ENCODE results near the gene MBD3L2B.
"Not testable (repeated sequence)": the region's sequence is repeated elsewhere in the genome, so short reads cannot be mapped to it uniquely, and the experiment has no call there.

MBD3L2B gene

DNA sequence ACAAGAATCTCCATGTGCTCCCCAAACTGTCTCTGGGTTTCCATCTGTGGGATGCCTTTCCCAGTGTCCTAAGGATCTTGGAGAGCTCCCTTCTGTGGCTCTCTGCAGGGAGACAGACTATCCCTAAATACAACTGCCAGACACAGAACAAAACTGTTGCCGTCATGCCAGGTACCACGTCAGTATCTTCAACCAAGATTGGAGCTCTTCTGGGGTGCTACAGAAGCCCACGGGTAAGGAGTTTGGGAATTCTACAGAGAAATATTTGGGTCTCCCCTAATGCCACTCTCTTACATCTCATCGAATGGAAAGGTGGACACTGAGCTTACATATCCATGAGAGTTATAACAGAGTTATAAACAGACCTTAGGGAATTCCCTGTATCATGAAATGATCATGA lies 42.1 kb upstream of the MBD3L2B start:
- DNase-seq (ENCODE audit: low read depth): no peak
- H3K4me3 ChIP-seq (ENCODE audit: low read length): no peak overlapping the region
- TF ChIP-seq, protein P1, sequence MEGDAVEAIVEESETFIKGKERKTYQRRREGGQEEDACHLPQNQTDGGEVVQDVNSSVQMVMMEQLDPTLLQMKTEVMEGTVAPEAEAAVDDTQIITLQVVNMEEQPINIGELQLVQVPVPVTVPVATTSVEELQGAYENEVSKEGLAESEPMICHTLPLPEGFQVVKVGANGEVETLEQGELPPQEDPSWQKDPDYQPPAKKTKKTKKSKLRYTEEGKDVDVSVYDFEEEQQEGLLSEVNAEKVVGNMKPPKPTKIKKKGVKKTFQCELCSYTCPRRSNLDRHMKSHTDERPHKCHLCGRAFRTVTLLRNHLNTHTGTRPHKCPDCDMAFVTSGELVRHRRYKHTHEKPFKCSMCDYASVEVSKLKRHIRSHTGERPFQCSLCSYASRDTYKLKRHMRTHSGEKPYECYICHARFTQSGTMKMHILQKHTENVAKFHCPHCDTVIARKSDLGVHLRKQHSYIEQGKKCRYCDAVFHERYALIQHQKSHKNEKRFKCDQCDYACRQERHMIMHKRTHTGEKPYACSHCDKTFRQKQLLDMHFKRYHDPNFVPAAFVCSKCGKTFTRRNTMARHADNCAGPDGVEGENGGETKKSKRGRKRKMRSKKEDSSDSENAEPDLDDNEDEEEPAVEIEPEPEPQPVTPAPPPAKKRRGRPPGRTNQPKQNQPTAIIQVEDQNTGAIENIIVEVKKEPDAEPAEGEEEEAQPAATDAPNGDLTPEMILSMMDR (conservative IDR thresholded peaks at IDR 0.05; ENCODE audit: low read depth, low read length): no peak

DNA sequence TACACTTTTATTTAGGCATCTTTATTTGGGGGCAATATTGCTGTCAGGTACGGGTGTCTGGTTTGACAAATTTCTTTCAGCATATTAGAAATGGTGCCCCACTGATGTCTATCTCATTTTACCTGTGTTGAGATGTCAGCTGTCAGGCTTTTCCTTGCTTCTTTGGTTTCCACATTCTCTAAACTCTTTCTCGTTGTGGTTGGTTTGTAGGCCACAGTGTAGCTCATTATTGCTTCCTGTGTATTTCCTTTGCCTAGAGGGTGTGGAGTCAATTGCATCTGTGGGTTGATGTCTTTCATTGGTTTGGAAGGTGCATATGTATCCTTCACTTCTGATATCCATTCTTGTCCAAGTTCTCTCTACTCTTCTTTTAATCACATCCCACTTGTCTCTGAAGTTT lies 38.7 kb upstream of the MBD3L2B start:
- not testable (repeated sequence) for DNase-seq (ENCODE audit: low read depth); H3K4me3 ChIP-seq (ENCODE audit: low read length)

DNA sequence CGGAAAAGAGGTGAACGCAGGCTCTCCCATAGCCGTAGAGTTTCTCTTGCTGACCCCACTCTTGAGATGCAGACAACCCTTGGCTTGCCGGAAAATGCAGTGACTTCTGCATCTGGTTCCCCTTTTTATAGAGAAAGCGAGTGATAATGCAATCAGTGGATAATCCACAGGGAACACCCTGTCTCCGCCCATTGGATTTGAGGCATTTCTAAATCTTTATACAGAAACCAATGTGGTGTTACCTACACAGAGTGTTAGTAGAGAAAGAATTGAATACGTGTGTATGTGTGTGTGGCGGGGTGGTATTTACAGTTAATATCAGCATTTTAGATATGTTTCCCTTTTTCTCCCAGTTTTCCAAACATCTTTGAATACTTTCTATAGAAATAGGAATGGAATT lies 37.3 kb upstream of the MBD3L2B start, which contains the start of gene MBD3L3:
Gene MBD3L3 (minus strand): TSS at position 101 of the 400 bp plus-strand sequence. CDS start 71 bp downstream, at position 30.
- not testable (repeated sequence) for H3K4me3 ChIP-seq (ENCODE audit: low read length); DNase-seq (ENCODE audit: low read depth)

DNA sequence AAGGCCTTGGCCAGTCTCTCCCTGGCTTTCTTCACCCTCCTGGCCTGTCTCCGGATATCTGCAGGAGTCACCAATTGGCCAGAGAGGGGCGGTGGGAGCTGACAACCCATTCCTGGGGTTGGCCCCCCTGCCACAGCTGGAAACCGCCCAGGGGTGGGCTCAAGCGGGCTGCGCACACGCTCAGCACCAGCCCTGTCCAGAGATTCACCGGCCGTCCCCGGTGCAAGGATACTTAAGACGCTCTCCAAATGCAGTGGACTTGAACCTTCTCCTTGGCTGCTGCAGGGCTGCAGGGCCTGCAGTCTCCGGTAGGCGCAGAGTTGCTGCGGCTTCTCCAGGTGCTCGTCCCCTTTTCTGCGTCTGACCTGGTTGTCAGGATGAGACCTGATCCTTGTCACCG lies 35.1 kb upstream of the MBD3L2B start:
- H3K4me3 ChIP-seq (ENCODE audit: low read length); DNase-seq (ENCODE audit: low read depth): not testable (repeated sequence)

DNA sequence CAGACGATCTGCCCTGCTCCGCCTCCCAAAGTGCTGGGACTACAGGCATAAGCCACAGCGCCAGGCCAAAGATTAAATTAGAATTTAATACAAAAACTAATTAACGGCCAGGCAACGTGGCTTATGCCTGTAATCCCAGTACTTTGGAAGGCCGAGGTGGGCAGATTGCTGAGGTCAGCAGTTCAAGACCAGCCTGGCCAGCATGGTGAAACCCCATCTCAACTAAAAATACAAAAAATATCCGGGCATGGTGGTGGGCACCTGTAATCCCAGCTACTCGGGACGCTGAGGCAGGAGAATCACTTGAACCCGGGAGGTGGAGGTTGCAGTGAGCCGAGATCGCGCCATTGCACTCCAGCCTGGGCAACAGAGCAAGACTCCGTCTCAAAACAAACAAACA lies 34.4 kb upstream of the MBD3L2B start:
- not testable (repeated sequence) for H3K4me3 ChIP-seq (ENCODE audit: low read length); DNase-seq (ENCODE audit: low read depth)

DNA sequence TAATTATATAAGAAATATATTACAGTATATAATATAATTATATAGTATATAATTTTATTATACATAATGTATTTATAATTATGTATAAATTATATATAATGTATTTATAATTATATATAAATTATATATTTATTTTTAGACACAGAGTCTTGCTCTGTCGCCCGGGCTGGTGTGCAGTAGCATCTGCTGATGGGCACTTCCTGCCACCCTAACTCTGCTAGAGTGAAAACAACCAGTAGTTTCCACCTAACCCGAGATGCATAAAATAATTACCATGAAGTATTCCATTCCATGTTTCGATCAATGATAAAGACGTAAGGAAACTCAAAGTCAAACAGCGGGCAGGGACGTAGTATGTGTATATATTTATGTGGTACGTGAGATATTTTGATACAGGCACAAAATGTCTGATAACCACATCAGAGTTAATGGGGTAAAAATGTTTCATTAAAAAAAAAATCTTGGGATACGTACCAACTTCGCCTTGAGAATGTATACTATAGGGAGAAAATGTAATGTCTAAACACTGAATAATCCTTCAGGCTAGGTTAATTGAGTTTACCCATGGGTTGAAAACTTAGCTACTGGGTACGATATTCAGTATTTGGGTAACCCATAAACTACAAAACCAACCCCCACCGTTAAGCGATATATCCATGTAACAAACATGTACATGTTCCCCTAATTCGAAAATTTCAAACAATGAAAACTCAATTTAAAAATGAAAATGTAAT lies 33.6 kb upstream of the MBD3L2B start:
- not testable (repeated sequence) for DNase-seq (ENCODE audit: low read depth); H3K4me3 ChIP-seq (ENCODE audit: low read length)

DNA sequence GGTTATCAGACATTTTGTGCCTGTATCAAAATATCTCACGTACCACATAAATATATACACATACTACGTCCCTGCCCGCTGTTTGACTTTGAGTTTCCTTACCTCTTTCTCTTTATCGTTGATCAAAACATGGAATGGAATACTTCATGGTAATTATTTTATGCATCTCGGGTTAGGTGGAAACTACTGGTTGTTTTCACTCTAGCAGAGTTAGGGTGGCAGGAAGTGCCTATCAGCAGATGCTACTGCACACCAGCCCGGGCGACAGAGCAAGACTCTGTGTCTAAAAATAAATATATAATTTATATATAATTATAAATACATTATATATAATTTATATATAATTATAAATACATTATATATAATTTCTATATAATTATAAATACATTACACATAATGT lies 31.7 kb upstream of the MBD3L2B start:
- H3K4me3 ChIP-seq (ENCODE audit: low read length); DNase-seq (ENCODE audit: low read depth): not testable (repeated sequence)

DNA sequence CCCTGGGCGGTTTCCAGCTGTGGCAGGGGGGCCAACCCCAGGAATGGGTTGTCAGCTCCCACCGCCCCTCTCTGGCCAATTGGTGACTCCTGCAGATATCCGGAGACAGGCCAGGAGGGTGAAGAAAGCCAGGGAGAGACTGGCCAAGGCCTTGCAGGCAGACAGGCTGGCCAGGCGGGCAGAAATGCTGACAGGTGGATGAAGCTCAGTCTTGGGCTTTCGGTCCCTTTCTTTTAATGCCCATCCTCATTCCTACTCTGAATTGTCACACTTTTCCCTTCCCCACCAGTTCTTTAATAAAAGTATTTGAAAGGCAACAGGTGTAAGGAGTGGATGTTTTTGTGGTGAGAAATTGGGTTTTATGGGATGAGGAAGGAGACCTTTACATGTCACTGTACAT lies 30.2 kb upstream of the MBD3L2B start:
- DNase-seq (ENCODE audit: low read depth); H3K4me3 ChIP-seq (ENCODE audit: low read length): not testable (repeated sequence)

DNA sequence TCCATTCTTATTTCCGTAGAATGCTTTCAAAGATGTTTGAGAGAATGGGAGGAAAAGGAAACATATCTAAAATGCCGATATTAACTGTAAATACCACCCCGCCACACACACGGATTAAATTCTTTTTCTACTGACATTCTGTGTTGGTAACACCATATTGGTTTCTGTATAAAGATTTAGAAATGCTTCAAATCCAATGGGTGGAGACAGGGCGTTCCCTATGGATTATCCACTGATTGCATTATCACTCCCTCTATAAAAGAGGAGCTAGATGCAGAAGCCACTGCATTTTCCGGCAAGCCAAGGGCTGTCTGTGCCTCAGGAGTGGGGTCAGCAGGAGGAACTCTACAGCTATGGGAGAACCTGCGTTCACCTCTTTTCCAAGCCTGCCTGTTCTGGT lies 27.8 kb upstream of the MBD3L2B start, which contains the start of gene MBD3L2:
Gene MBD3L2 (plus strand): TSS at position 301 of the 400 bp plus-strand sequence. CDS start 53 bp downstream, at position 354.
- not testable (repeated sequence) for DNase-seq (ENCODE audit: low read depth); H3K4me3 ChIP-seq (ENCODE audit: low read length)

DNA sequence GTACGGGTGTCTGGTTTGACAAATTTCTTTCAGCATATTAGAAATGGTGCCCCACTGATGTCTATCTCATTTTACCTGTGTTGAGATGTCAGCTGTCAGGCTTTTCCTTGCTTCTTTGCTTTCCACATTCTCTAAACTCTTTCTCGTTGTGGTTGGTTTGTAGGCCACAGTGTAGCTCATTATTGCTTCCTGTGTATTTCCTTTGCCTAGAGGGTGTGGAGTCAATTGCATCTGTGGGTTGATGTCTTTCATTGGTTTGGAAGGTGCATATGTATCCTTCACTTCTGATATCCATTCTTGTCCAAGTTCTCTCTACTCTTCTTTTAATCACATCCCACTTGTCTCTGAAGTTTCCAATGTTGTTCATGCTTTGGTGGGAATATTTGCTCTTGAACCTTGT lies 20.3 kb upstream of the MBD3L2B start:
- not testable (repeated sequence) for DNase-seq (ENCODE audit: low read depth); H3K4me3 ChIP-seq (ENCODE audit: low read length)

DNA sequence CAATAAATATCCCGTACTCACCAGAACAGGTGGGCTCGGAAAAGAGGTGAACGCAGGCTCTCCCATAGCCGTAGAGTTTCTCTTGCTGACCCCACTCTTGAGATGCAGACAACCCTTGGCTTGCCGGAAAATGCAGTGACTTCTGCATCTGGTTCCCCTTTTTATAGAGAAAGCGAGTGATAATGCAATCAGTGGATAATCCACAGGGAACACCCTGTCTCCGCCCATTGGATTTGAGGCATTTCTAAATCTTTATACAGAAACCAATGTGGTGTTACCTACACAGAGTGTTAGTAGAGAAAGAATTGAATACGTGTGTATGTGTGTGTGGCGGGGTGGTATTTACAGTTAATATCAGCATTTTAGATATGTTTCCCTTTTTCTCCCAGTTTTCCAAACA lies 18.8 kb upstream of the MBD3L2B start, which contains the start of gene MBD3L4:
Gene MBD3L4 (minus strand): TSS at position 101 of the 400 bp plus-strand sequence. CDS start 35 bp downstream, at position 66.
- not testable (repeated sequence) for H3K4me3 ChIP-seq (ENCODE audit: low read length)

DNA sequence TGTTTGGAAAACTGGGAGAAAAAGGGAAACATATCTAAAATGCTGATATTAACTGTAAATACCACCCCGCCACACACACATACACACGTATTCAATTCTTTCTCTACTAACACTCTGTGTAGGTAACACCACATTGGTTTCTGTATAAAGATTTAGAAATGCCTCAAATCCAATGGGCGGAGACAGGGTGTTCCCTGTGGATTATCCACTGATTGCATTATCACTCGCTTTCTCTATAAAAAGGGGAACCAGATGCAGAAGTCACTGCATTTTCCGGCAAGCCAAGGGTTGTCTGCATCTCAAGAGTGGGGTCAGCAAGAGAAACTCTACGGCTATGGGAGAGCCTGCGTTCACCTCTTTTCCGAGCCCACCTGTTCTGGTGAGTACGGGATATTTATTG lies 9.0 kb upstream of the MBD3L2B start, which contains the start of gene MBD3L5:
Gene MBD3L5 (plus strand): TSS at position 301 of the 400 bp plus-strand sequence. CDS start 34 bp downstream, at position 335.
- not testable (repeated sequence) for H3K4me3 ChIP-seq (ENCODE audit: low read length); DNase-seq (ENCODE audit: low read depth)

More for the DNA sequence above, 18.8 kb upstream of the MBD3L2B start, which contains the start of gene MBD3L4:
- not testable (repeated sequence) for DNase-seq (ENCODE audit: low read depth)

DNA sequence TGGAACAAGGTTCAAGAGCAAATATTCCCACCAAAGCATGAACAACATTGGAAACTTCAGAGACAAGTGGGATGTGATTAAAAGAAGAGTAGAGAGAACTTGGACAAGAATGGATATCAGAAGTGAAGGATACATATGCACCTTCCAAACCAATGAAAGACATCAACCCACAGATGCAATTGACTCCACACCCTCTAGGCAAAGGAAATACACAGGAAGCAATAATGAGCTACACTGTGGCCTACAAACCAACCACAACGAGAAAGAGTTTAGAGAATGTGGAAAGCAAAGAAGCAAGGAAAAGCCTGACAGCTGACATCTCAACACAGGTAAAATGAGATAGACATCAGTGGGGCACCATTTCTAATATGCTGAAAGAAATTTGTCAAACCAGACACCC lies 7.6 kb upstream of the MBD3L2B start:
- DNase-seq (ENCODE audit: low read depth); H3K4me3 ChIP-seq (ENCODE audit: low read length): not testable (repeated sequence)

DNA sequence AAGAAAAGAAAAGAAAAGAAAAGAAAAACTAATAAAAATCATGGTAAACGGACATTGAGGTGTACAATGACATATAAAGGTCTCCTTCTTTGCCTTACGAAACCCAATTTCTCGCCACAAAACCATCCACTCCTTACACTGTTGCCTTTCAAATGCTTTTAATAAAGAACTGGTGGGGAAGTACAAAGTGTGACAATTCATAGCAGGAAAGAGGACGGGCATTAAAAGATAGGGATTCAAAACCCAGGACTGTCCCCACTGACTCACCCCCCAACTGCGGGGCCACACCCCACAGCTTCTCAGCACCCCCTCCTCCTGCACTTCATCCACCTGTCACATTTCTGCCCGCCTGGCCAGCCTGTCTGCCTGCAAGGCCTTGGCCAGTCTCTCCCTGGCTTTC lies 2.4 kb downstream of the MBD3L2B start:
- TF ChIP-seq, protein P1 (conservative IDR thresholded peaks at IDR 0.05; ENCODE audit: low read depth, low read length): no peak
- no peak overlapping the region for H3K4me3 ChIP-seq (ENCODE audit: low read length)
- DNase-seq (ENCODE audit: low read depth): no peak
